Coronary artery (tissue), 2 donors: ENCODE data around the gene BUD31.
"Not testable (repeated sequence)": the region's sequence is repeated elsewhere in the genome, so short reads cannot be mapped to it uniquely, and the experiment has no call there.

ENCODE experiments used
- DNase-seq: peaks from one replicate; pipeline ENCODE4 v3.0.0-alpha.2; 2017; ENCODE audit warnings: low spot score
- H3K27ac ChIP-seq, 2 donors: fragments of 200-600 bp; sonication (generic); one replicate each; pipeline ENCODE4 v1.5.1; 2016 to 2019
- H3K4me3 ChIP-seq: fragments of 200-600 bp; sonication (generic); 2 replicates; pipeline ENCODE4 v1.5.1; 2016; ENCODE audit warnings: mild to moderate bottlenecking, moderate library complexity
- TF ChIP-seq, protein P1 (sequence below): fragments of 200-600 bp; sonication (generic); IDR thresholded peaks from one replicate; pipeline ENCODE4 v1.5.1; 2019; ENCODE audit warnings: antibody characterized with exemption

The BUD31 gene

DNA sequence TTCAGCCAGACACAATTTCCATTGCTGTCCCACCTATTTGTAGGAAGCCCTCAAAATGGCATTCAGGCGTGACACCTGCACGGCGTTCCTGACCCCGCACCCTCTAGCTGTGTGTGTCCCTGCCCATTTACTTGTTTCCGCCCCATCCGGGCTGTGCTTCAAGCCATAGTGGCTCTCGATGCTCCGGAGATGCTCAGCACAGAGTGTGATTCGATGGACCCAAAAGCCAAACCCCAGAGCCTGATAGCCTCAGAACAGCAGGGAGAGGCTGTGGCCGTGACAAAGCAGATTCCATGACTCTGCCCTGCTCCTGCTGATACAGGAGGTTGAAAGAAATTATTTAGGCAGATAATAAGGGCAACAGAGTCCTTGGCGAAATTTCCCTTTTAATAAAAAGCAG lies 13.4 kb downstream of the BUD31 start:
- TF ChIP-seq, protein P1, sequence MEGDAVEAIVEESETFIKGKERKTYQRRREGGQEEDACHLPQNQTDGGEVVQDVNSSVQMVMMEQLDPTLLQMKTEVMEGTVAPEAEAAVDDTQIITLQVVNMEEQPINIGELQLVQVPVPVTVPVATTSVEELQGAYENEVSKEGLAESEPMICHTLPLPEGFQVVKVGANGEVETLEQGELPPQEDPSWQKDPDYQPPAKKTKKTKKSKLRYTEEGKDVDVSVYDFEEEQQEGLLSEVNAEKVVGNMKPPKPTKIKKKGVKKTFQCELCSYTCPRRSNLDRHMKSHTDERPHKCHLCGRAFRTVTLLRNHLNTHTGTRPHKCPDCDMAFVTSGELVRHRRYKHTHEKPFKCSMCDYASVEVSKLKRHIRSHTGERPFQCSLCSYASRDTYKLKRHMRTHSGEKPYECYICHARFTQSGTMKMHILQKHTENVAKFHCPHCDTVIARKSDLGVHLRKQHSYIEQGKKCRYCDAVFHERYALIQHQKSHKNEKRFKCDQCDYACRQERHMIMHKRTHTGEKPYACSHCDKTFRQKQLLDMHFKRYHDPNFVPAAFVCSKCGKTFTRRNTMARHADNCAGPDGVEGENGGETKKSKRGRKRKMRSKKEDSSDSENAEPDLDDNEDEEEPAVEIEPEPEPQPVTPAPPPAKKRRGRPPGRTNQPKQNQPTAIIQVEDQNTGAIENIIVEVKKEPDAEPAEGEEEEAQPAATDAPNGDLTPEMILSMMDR: no peak
- no peak overlapping the region for H3K27ac ChIP-seq
- DNase-seq: no peak
- no peak overlapping the region for H3K4me3 ChIP-seq

GRCh38 chr7:99422625-99423024 lies 13.9 kb downstream of the BUD31 start:
- DNase-seq: no peak
- H3K27ac ChIP-seq: no peak overlapping the region
- TF ChIP-seq, protein P1: no peak
- no peak overlapping the region for H3K4me3 ChIP-seq

- Histone ChIP-seq H3K27ac (no peak overlapping the region), H3K4me3 (no peak overlapping the region)
- no peak for DNase-seq
- TF ChIP-seq, protein P1: no peak
Observed at GRCh38 chr7:99424932-99425730, 16.4 kb downstream of the BUD31 start.

- no peak overlapping the region for H3K27ac ChIP-seq
- TF ChIP-seq, protein P1: no peak
- DNase-seq: no peak
- no peak overlapping the region for H3K4me3 ChIP-seq
Observed at GRCh38 chr7:99428972-99429566, 20.3 kb downstream of the BUD31 start.

DNA sequence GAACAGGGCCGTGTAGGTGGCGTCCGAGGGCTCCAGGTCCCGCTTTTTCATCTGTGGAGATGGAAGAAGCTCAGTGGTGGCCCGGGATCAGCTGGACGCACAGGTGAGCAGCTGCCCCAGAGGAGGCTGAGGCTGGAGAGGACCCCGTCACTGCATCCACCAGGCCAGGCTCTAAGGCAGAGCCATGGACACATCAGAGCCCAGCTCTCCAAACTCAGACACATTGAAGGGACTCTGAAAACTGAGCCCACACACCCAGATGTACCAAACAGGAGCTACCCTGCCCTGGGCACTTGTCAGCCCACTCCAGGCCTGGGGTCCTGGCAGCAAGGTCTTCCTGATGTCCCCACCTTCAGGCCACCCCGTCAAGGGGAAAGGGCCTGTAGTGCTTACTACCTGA lies 21.0 kb downstream of the BUD31 start:
- Histone ChIP-seq H3K4me3 (no peak overlapping the region), H3K27ac (no peak overlapping the region)
- TF ChIP-seq, protein P1: no peak
- DNase-seq: no peak

DNA sequence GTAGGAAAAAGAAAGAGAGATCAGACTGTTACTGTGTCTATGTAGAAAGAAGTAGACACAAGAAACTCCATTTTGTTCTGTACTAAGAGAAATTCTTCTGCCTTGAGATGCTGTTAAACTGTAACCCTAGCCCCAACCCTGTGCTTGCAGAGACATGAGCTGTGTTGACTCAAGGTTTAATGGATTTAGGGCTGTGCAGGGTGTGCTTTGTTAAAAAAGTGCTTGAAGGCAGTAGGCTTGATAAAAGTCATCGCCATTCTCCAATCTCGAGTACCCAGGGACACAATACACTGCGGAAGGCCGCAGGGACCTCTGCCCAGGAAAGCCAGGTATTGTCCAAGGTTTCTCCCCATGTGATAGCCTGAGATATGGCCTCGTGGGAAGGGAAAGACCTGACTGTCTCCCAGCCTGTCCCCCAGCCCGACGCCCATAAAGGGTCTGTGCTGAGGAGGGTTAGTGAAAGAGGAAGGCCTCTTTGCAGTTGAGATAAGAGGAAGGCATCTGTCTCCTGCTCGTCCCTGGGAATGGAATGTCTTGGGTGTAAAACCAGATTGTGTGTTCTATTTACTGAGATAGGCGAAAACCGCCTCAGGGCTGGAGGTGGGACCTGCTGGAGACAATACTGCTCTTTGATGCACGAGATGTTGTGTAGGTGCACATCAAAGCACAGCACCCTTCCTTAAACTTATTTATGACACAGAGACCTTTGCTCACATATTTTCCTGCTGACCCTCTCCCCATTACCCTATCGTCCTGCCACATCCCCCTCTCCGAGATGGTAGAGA lies 23.2 kb downstream of the BUD31 start:
- not testable (repeated sequence) for H3K27ac ChIP-seq, H3K4me3 ChIP-seq, DNase-seq

GRCh38 chr7:99433158-99433557 lies 24.4 kb downstream of the BUD31 start:
- TF ChIP-seq, protein P1: no peak
- H3K4me3 ChIP-seq: no peak overlapping the region

More at GRCh38 chr7:99433158-99433557, 24.4 kb downstream of the BUD31 start:
- no peak for DNase-seq
- no peak overlapping the region for H3K27ac ChIP-seq
